HT-29 (cell line): Measurements from ENCODE around the gene CREB1. TPM values are rescaled to one million over a fixed set of nuclear protein-coding genes. Genes with fewer than 3 reads are reported as not detected.

Experiments
- total RNA-seq: library from RNA; depleted of rRNA; stranded (reverse); fragments of >200 nt; shearing (Covaris generic); gene quantifications from 2 replicates; pipeline ENCODE4 v1.2.3, GENCODE V29; 2014; rRNA removed

The CREB1 gene
- total RNA-seq, 1 experiment from 2014 or later: 23.8 TPM

Other genes with a start within 250 kb of the CREB1 start
- 40.9 and 61.7 TPM in 2 replicates for gene METTL21A, start 95.4 kb downstream of the CREB1 start, total RNA-seq
- 3.2 and 4.7 TPM in 2 replicates for gene CCNYL1, start 181.7 kb downstream of the CREB1 start, total RNA-seq
- 24.0 and 29.2 TPM in 2 replicates for gene FZD5, start 239.9 kb downstream of the CREB1 start, total RNA-seq